SK-N-SH (cell line): Measurements from ENCODE around the gene MARCHF10. TPM values are rescaled to one million over a fixed set of nuclear protein-coding genes. Genes with fewer than 3 reads are reported as not detected.

Experiments used
- CTCF ChIA-PET: fragments of 300-600, 350-600 bp; formaldehyde crosslinking; extraction: SDS; loops from one replicate; lab custom pipeline; 2021; lab: Yijun Ruan, JAX
- POLR2A ChIA-PET: fragments of 350-600 bp; sonication (Branson Sonifier 250); formaldehyde crosslinking; extraction: SDS; loops from one replicate; lab custom pipeline; 2020; ENCODE audit warnings: antibody characterized with exemption, inconsistent platforms; lab: Yijun Ruan, JAX
- DNase-seq: peaks from one replicate; pipeline ENCODE4 v3.0.0; 2012
- H2AFZ ChIP-seq: fragments of 200-600 bp; sonication (generic); 2 replicates; pipeline ENCODE4 v1.8.1; 2016; ENCODE audit warnings: antibody characterized with exemption, mild to moderate bottlenecking, low read depth
- H3F3A ChIP-seq: fragments of 200-600 bp; sonication (generic); replicated peaks from 2 replicates; pipeline ENCODE3; 2016; ENCODE audit warnings: antibody characterized with exemption, mild to moderate bottlenecking; ENCODE audit not compliant: insufficient read depth
- H3K27ac ChIP-seq, 2 experiments: fragments of 200-500 bp in 1 of 2; fragments of 200-600 bp in 1 of 2; sonication (Bioruptor generic) in 1 of 2; sonication (generic), shearing (Covaris generic) in 1 of 2; 2 replicates each; pipeline versions ENCODE4 v1.5.1 to v1.6.1; 2014 to 2016; ENCODE audit warnings: low read depth in 2 of 2, inconsistent platforms in 1 of 2, low read length in 1 of 2, mild to moderate bottlenecking in 1 of 2, mixed read lengths in 1 of 2
- H3K27me3 ChIP-seq: fragments of 200-600 bp; sonication (generic), shearing (Covaris generic); 2 replicates; pipeline ENCODE4 v1.6.1; 2016; ENCODE audit warnings: mixed run types; ENCODE audit not compliant: insufficient read depth
- H3K36me3 ChIP-seq, 2 experiments: fragments of 200-500 bp in 1 of 2; fragments of 200-600 bp in 1 of 2; sonication (Bioruptor generic) in 1 of 2; sonication (generic) in 1 of 2; replicated peaks in 1 of 2; 2 replicates each; pipeline versions ENCODE3 to v1.5.1; 2014 to 2016; ENCODE audit warnings: low read length in 1 of 2, mild to moderate bottlenecking in 1 of 2; ENCODE audit not compliant: insufficient read depth in 2 of 2, control insufficient read depth in 1 of 2
- H3K4me1 ChIP-seq, 2 experiments: fragments of 200-500 bp in 1 of 2; fragments of 200-600 bp in 1 of 2; sonication (Bioruptor generic) in 1 of 2; sonication (generic), shearing (Covaris generic) in 1 of 2; 2 replicates each; pipeline versions ENCODE4 v1.5.1 to v1.6.1; 2014 to 2016; ENCODE audit warnings: low read depth in 1 of 2, low read length in 1 of 2, mixed run types in 1 of 2; ENCODE audit not compliant: insufficient read depth in 2 of 2, control insufficient read depth in 1 of 2
- H3K4me2 ChIP-seq: fragments of 200-600 bp; sonication (generic), shearing (Covaris generic); 2 replicates; pipeline ENCODE4 v1.6.1; 2017; ENCODE audit warnings: mixed run types
- H3K4me3 ChIP-seq, 2 experiments: fragments of 200-500 bp in 1 of 2; fragments of 200-600 bp in 1 of 2; sonication (Bioruptor generic) in 1 of 2; sonication (generic), shearing (Covaris generic) in 1 of 2; 2 replicates each; pipeline versions ENCODE4 v1.5.1 to v1.8.1; 2014 to 2016; ENCODE audit warnings: low read depth in 2 of 2, inconsistent platforms in 1 of 2, low read length in 1 of 2, mild to moderate bottlenecking in 1 of 2, mixed read lengths in 1 of 2, moderate library complexity in 1 of 2
- H3K79me2 ChIP-seq: fragments of 200-600 bp; sonication (generic); 2 replicates; pipeline ENCODE4 v1.8.1; 2017; ENCODE audit warnings: mild to moderate bottlenecking; ENCODE audit not compliant: insufficient read depth
- H3K9ac ChIP-seq: fragments of 200-600 bp; sonication (generic); 2 replicates; pipeline ENCODE4 v1.6.1; 2017; ENCODE audit warnings: mixed run types
- H3K9me2 ChIP-seq: fragments of 200-600 bp; sonication (generic); 2 replicates; pipeline ENCODE4 v1.6.1; 2017; ENCODE audit warnings: mixed run types
- H3K9me3 ChIP-seq: fragments of 200-600 bp; sonication (generic); 2 replicates; pipeline ENCODE4 v1.6.1; 2017; ENCODE audit warnings: mixed run types, mild to moderate bottlenecking, moderate library complexity
- H4K20me1 ChIP-seq: fragments of 200-600 bp; sonication (generic); 2 replicates; pipeline ENCODE4 v1.6.1; 2017; ENCODE audit warnings: mild to moderate bottlenecking, mixed run types; ENCODE audit not compliant: insufficient read depth
- CHD2 ChIP-seq: fragments of 150-350 bp; IDR thresholded peaks from 2 replicates; pipeline ENCODE4 v1.6.1; 2018; ENCODE audit warnings: low read length; ENCODE audit not compliant: partially characterized antibody
- CTCF ChIP-seq: fragments of 200-600 bp; sonication (generic); IDR thresholded peaks from 2 replicates; pipeline ENCODE4 v1.6.1; 2017; ENCODE audit warnings: antibody characterized with exemption, mild to moderate bottlenecking, moderate library complexity
- ELF1 ChIP-seq: IDR thresholded peaks from 2 replicates; pipeline ENCODE4 v1.4.0; 2012
- EP300 ChIP-seq, 2 experiments: IDR thresholded peaks; 2 replicates each; pipeline versions ENCODE4 v1.4.0 to v1.6.1; 2012; ENCODE audit warnings: borderline replicate concordance in 1 of 2, low read depth in 1 of 2, low read length in 1 of 2
- EZH2phosphoT487 ChIP-seq: fragments of 200-600 bp; sonication (generic); IDR thresholded peaks from 2 replicates; pipeline ENCODE4 v1.6.1; 2017; ENCODE audit warnings: low read depth, mixed run types, mild to moderate bottlenecking, antibody characterized with exemption, moderate library complexity, borderline replicate concordance
- FOSL2 ChIP-seq: IDR thresholded peaks from 2 replicates; pipeline ENCODE4 v1.4.0; 2012; ENCODE audit warnings: low read depth, mild to moderate bottlenecking, moderate library complexity, borderline replicate concordance
- FOXJ3 ChIP-seq: sonication (generic); formaldehyde crosslinking; IDR thresholded peaks from 2 replicates; pipeline ENCODE4 v1.5.1; 2020; ENCODE audit warnings: mild to moderate bottlenecking, missing genetic modification reagents
- FOXM1 ChIP-seq: IDR thresholded peaks from 2 replicates; pipeline ENCODE4 v1.4.0; 2012; ENCODE audit warnings: low read depth, mild to moderate bottlenecking
- GABPA ChIP-seq: IDR thresholded peaks from 2 replicates; pipeline ENCODE4 v1.4.0; 2012; ENCODE audit warnings: low read depth, mild to moderate bottlenecking
- MXI1 ChIP-seq: IDR thresholded peaks from 2 replicates; pipeline ENCODE4 v1.6.1; 2012; ENCODE audit warnings: mild to moderate bottlenecking, low read depth, low read length, improper control_type of control experiment
- NFIC ChIP-seq: IDR thresholded peaks from 2 replicates; pipeline ENCODE4 v1.4.0; 2012; ENCODE audit warnings: borderline replicate concordance
- NRF1 ChIP-seq: IDR thresholded peaks from 2 replicates; pipeline ENCODE4 v1.6.1; 2012; ENCODE audit warnings: low read depth, mild to moderate bottlenecking, low read length
- PBX3 ChIP-seq: IDR thresholded peaks from 2 replicates; pipeline ENCODE4; 2012
- POLR2AphosphoS5 ChIP-seq: IDR thresholded peaks from 2 replicates; pipeline ENCODE4 v1.6.1; 2012; ENCODE audit warnings: low read depth, low read length
- RAD21 ChIP-seq: IDR thresholded peaks from 2 replicates; pipeline ENCODE4 v1.6.1; 2012; ENCODE audit warnings: mild to moderate bottlenecking, low read length
- RFX5 ChIP-seq: IDR thresholded peaks from 2 replicates; pipeline ENCODE4 v1.6.1; 2012; ENCODE audit warnings: mild to moderate bottlenecking, improper control_type of control experiment, low read length
- SMC3 ChIP-seq: IDR thresholded peaks from 2 replicates; pipeline ENCODE4 v1.6.1; 2012; ENCODE audit warnings: low read depth, low read length, improper control_type of control experiment
- TEAD4 ChIP-seq: IDR thresholded peaks from 2 replicates; pipeline ENCODE4 v1.4.0; 2012; ENCODE audit warnings: mild to moderate bottlenecking, borderline replicate concordance; ENCODE audit not compliant: insufficient read depth
- USF2 ChIP-seq: fragments of 150-350 bp; IDR thresholded peaks from 2 replicates; pipeline ENCODE4 v1.6.1; 2017; ENCODE audit warnings: antibody characterized with exemption, low read length, low read depth, borderline replicate concordance
- WGBS: methylation state at CpG from one replicate; pipeline ENCODE4 v1.1.6; 2017; ENCODE audit warnings: low lambda C conversion rate; 5-methylcytosine and 5-hydroxymethylcytosine counted together
- polyA plus RNA-seq, 3 experiments: library from polyadenylated mRNA; depleted of rRNA; stranded (reverse); fragments of >200 nt; gene quantifications; 2 replicates each; pipeline ENCODE4 v1.2.3, GENCODE V29; 2012

The MARCHF10 gene
- polyA plus RNA-seq, 1 of the 3 experiments (the other 2 are of a cell fraction): 0.16 TPM

- CTCF ChIA-PET: interaction anchor here (0.8 to 1.2 kb wide), 3 partner anchors 10 to 215 kb away, joined by 3 read pairs; no protein-coding TSS in a partner anchor
These were observed 54.6 kb downstream of the MARCHF10 start for GRCh38 chr17:62753562-62753961.

GRCh38 chr17:62751060-62751691 is 56.9 kb downstream of the MARCHF10 start:
- Histone ChIP-seq H3K9me2 (no peaks in the 10 kb centered on the region), H2AFZ (no peak overlapping the region), H3K9ac (no peak overlapping the region), H3K79me2 (no peaks in the 10 kb centered on the region), H3K4me2 (no peak overlapping the region), H4K20me1 (no peaks in the 10 kb centered on the region), H3K9me3 (no peaks in the 10 kb centered on the region), H3F3A (no peaks in the 10 kb centered on the region), H3K4me1 (peaks cover 0 to 19% of the 10 kb centered on the region in 2 experiments; a peak in 1 of 4 replicates), H3K27ac (no peak overlapping the region), H3K36me3 (no peaks in the 10 kb centered on the region), H3K27me3 (no peaks in the 10 kb centered on the region), H3K4me3 (no peak overlapping the region)
- WGBS: 82% methylated on average over 12 of the region's 12 CpGs
- ChIA-PET CTCF (interaction anchor here (1.1 to 1.2 kb wide), 3 partner anchors 38 to 674 kb away, joined by 3 read pairs; no protein-coding TSS in a partner anchor), POLR2A (no interaction called here)
- no peak for DNase-seq
- TF ChIP-seq GABPA (no peak), USF2 (no peak), CTCF (no peak), MXI1 (no peak), ELF1 (no peak), FOXM1 (no peak), SMC3 (no peak), NRF1 (no peak), FOXJ3 (no peak), FOSL2 (no peak), CHD2 (no peak), TEAD4 (no peak), EZH2phosphoT487 (no peak), RAD21 (no peak)

More at GRCh38 chr17:62753562-62753961, 54.6 kb downstream of the MARCHF10 start:
- POLR2A ChIA-PET: no interaction called here
- Histone ChIP-seq H3K9me2 (no peaks in the 10 kb centered on the region), H3K9me3 (no peaks in the 10 kb centered on the region), H3K9ac (no peak overlapping the region), H3K79me2 (no peaks in the 10 kb centered on the region), H3K27ac (no peak overlapping the region), H3K36me3 (no peaks in the 10 kb centered on the region), H3K4me2 (no peak overlapping the region), H2AFZ (no peak overlapping the region), H3K4me1 (peaks cover 8 to 32% of the 10 kb centered on the region in 2 experiments; a peak in 2 of 4 replicates), H3K27me3 (no peaks in the 10 kb centered on the region), H3F3A (no peaks in the 10 kb centered on the region), H4K20me1 (no peaks in the 10 kb centered on the region), H3K4me3 (no peak overlapping the region)
- no peak for TF ChIP-seq RFX5
- TF ChIP-seq PBX3: no peak
- TF ChIP-seq FOXJ3: no peak
- TF ChIP-seq ELF1: no peak
- no peak for TF ChIP-seq NFIC
- TF ChIP-seq POLR2AphosphoS5: no peak
- no peak for TF ChIP-seq EP300 (IDR thresholded peaks at IDR 0.05; ENCODE audit: borderline replicate concordance in 1 of 2, low read depth in 1 of 2, low read length in 1 of 2)
- 92% methylated on average over 7 of the region's 7 CpGs for WGBS
- no peak for DNase-seq
